Stimulated activated CD4-positive, alpha-beta T cell treated with anti-CD3 and anti-CD28 coated beads, Interleukin-1b, Interleukin-23, amount 100 ng/mL, for 1 hour (primary cell): ENCODE results near the gene CCDC85B.
"Not testable (repeated sequence)": the region's sequence is repeated elsewhere in the genome, so short reads cannot be mapped to it uniquely, and the experiment has no call there.

Experiments used
- DNase-seq, 2 donors: peaks; one replicate each; pipeline ENCODE4 v3.0.0-alpha.2; 2020; ENCODE audit warnings: low read depth in 2 of 2

Gene CCDC85B

DNA sequence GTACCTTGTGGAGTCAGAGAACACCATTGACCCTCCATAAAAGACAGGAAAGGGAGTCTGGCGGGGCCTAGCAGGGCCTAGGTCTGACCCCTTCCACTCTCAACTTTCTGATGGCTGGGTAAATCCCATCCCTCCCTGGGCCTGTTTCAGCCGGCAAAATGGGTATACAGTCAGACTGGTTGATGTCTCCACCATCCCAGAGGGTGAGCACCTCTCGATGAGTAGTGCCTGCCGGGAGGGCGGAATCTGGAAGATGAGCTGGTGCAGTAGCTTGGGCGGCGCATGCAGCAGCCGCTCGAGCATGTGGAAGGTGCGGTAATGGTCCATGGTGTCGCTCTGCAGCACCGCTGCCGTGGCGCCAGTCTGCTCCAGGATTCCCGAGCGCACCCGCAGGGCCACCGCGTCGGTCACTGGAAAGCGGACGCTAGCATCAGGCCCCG is 2.7 kb upstream of the CCDC85B start:
- DNase-seq: no peak

DNA sequence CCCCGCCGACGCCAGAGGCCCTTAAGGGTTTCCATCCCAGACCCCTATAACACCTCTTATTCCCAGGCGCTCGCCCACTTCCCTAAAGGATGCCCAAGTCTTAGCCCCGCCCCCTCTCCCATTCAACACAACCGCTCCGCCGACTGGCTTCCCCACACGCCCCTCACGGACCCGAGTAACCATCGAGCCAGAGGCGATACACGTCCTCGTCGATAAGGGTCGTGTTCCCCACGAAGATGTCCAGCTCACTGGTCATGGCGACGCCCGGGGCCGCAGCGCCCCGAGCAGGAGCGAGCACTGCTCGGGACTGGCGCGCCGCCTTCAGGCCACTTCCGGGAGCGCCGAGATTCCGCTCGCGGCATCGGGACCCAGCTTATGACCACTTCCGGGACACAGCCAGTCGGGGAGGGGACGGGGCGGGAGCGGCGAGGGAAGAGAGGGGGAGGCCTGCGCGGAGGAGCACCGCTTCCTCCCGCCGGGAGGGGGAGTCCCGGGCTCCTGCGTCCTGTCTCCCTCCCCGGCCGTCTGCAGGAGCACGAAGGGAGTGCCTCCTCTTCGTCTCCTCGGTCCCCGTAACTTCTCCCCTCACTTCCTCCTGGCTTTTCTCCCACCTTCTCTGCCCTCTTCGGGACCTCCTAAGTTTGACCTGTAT is 2.2 kb upstream of the CCDC85B start, which contains the start of gene FIBP:
Gene FIBP (minus strand): TSS at position 309 of the 652 bp plus-strand sequence. CDS start 53 bp downstream, at position 256.
- peak; percentile 90 to 91 for DNase-seq

DNA sequence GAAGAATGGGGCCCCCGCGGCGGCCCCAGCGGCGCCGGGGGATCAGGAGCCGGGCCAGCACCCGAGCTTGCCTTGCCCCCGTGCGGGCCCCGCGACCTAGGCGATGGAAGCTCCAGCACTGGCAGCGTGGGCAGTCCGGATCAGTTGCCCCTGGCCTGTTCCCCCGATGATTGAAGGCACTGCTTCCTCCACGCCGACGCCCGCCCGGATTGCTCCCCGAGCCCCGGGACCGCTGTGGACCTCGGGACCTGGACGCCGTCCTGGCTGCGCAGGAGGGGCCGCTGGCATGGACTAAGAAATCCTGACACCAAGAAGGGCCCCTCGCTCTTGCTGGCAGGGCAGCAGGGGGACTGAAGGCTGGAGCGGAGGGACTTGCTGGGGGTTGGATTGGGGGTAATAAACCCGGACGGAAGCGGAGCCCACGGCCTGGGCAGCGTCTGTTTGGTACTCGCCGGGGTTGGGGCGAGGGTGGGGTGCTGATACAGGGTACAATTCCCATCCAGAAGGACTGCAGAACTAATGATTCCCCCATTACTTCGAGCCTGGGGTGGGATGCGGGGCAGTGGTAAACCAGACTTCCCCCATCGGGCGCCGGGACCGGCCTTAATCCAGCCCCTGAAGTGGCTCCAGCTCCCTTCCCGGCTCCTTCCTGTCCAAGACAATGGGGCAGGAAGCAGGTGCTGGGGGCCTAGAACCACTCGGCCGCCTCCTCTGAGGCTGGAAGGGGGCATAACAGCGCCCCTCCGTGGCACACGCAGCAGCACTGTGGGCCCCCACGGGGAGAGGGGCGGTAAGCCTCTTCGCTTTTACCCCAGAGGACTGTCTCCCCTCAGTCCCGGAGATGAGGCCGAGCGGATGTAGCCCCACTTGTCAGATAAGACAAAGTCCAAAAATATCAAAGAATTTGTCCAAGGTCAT is 1.0 kb downstream of the CCDC85B start:
- DNase-seq: no peak

DNA sequence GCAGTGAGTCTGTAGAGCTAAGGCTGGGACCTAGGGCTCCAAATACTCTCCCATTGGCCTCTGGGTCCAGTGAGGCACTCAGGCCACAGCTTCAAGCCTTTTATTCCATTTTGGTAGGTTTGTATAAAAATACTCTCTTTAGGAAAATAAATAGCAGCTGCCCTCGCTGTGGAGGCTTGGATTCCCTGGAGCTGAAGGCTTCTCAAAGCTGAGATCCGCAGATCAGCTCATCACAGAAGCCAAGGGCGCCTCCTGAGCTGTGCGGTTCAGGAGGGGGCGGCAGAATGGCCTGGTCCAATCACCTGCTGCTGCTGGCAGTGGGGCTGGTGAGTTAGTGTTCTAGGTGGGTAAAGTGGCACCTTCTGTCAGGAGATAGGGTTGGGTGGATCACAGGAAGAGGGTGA is 1.7 kb downstream of the CCDC85B start:
- DNase-seq: not testable (repeated sequence)

DNA sequence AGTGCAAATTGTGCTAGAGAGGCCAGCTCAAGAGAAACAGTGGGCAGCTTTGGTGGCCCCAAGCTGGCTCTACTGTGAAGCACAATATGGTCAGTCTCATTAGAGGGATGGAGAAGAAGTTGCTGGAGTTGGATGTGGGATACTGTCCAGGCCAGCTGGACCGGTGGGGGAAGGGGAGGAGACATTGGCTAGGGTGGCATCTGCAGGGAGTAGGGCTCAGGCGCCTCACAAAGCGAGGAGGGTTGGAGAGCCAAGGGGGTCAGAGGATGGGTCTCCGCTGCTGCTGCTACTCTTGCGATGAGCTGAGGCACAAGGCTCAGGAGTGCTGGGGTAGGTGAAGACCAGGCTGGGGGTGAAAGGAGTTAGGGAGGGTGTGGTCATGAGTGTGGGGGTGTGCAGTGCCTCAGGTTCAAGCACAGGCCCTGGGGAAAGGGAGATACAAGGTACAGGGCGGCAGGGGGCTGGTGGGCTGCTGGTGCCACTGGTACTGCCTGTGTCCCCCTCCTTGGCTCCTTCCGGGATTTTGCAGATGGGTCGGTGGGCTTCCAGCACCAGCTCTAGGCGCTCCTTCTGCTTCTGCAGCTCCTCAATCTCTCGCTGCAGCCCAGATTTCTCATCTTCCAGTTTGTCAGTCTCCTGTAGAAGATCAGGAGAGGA is 2.3 kb downstream of the CCDC85B start:
- no peak for DNase-seq

DNA sequence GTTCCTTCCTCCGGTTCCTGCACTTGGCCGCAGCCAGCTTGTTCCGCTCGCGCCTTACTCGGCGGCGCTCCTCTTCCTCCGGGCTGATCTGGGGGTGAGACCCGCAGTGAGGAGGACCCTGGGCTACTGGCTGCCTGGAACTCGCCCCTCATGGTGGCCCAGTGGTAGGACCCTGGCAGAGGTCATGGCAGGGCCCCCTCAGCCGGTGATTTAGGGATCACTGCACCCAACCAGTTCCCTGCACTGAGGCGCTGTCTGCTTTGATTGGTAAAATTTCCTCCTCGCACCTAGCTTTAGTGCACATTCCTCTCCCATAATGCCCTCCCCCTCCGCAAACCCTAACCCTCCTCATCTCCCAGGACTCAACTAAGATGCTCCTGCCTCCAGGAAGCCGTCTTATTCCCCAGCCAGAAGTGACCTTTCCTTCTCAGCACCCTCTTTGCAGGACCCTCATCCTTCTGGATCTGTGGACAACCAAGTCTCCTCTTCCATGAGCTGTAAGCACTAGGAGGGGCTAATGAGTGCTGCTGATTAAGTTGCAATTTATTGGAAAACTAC is 3.6 kb downstream of the CCDC85B start:
- no peak for DNase-seq

DNA sequence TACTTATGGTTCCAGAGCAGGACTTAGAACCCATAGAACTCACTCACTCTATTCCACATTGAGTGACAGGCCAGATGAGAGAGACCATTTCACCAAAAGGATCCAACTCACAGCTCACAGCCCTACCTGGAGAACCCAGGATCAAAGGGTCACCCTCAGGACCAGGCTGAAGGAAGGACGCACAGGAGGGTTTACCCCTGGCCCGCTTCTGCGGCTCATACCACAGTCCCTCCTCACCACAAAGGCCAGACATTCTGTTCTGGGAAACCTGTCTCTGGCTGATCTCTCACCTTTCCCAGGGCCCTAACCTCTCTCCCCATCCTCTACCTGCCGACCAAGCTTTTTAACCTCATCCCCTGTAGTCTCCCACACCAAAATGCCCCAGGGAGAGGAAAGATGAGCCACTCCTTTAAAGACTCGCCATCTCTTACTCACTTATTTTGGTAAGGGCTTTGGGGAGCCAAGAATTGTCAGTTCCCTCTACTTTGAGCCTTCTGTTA is 5.1 kb downstream of the CCDC85B start:
- no peak for DNase-seq

DNA sequence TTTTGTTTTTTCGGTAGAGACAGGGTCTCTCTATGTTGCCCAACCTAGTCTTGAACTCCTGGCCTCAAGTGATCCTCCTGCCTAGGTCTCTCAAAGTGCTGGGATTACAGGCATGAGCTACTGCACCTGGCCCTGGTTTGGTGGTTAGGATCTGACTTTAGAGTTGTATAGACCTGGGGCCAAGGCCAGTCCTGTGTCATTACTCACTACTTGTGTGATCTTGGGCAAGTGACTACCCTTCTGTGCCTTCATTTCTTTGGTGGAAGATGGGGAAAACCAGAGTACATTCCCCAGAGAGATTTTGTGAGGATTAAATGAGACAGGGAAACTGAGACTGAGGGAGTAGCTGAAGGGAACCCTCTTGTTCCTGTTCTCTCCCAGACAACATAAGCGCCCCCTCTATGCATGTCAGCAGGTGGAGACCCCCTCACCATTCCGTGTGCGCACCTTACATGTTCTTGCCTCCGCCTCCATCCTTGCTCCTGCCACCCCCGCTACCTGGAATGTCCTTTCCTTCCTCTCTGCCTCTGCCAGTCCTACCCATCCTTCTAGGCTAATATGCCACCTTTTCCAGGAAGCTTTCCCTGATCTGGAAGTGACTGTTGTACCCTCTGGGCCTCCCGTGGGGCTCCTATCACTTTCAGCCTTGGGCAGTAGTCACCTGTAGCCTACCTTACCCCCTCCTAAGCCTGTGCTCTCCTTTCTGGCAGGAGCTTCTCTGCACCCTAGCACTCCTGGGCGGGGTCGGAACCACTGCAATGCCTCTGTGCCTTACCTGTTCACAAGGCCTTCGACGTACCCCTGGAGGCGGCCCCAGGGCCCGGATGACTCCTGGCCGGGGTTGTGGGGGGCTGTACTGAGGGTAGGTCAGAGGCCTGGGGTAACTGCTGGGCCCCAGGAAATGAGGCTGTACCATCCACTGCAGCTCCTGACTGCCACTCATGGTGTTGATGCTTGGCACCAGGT is 5.8 kb downstream of the CCDC85B start:
- no peak for DNase-seq

DNA sequence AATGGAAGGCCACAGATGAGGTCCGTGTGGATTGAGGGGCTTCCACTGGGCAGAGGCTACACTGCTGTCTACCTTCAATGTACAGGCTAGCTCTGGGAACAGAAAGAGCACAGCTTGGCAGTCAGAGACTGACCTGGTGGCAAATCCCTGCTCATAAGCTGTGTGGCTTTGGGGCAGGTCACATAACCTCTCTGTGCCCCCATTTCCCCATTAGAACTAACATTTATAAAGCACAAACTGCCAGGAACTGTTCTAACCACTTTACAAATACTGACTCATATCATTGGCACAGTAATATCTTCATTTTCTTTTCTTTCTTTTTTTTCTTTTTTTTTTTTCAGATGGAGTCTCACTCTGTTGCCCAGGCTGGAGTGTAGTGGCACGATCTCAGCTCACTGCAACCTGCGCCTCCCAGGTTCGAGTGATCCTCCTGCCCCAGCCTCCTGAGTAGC is 6.6 kb downstream of the CCDC85B start:
- no peak for DNase-seq

DNA sequence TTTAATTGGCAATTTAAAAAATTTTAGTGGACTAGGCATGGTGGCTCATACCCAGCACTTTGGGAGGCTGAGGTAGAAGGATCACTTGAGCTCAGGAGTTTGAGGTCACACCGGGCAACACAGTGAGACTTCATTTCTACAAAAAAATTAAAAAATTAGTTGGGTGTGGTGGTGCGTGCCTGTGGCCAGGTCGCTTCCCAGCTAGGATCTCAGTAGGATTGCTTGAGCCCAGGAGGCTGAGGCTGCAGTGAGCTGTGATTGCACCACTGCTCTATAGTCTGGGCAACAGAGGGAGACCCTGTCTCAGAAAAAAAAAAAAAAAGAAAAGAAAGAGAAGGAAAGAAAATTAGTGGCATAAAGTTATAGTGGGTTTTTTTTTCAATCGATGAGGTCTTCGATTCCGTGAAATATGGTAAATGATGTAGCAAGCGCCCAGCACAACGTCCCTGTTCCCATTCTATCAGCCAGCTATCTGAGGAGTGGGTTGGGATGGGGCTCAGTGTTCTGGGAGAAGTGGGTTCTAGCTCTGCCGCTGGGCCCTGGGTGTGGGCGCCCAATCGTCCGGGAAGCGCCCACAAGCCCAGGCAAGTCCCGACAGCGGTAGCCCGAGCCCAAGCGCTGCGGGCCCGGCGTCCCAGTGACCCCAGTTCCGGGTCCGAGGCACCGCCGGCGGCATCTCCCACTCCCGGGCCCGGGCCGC is 8.3 kb downstream of the CCDC85B start:
- no peak for DNase-seq

DNA sequence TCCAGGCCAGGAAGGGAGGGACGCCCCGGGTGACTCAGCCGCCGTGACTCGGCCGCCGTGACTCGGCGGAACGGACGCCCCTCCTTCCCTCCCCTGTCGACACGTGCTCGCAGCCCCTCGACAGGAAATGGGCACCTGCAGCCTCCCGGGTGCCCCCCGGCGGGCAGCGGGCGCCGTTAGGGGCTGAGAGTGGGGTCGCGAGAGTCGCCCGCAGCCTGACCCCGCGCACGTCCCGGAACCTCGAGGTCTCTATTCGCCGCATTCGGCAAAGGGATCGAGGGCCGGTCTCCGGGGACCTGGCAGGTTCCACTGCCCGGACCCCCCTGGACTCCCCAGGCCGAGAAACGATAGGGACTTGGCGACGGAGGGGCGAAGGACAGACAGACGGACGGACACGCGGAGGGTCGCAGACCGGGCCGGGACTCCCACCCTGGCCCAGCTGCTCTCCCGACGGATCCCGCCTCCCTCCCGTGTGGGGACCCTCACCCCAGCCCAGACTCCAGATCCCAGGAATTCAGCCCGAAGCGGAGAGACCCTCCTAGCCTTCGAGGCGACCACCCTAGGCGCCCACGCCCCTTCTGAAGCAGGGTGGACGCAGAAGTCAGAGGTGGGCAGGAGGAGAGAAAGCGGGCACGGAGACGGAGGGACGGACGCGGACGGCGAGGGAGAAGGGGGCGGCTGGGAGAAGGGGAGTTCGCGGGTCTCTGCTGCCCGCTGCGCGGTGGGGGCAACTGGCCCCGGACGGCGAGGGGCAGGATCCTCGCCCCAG is 9.1 kb downstream of the CCDC85B start:
- peak in 1 of 2 donors; percentile 62 for DNase-seq

DNA sequence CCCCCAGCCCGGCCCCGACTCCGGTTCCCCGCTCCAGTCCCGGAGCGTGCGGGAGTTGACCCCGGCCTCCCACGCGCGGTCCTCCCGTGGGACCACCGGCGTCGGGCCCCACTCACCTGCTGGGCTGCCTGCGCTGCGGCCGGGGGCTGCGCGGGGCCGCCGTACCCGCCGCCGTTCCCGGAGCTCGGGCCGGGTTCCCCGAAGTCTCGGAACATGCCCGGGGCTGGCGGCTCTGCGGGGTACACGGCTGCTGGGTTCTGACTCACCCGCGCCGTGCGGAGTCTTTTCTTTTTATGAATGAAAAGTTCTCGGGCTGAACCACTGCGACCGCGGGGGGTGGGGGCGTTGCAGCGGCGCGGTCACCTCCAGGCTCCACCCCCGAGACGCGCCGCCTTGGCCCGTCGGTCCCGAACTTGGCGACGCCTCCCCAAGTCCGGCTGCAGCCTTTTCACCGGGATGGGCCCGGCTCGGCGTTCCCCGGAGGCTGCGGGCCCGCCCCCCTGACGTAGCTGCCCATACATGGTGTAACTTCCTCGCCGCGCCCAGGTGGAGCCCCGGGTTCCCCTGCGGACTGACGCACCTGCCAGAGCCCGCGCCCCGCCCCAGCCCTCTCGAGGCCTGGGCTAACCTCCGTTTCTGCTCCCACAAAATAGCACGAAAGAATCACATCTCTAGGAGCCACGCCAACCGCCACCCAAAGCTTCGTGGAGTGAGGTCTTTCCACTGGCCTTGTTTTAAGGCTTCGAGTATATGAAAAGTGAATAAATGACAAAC is 9.8 kb downstream of the CCDC85B start, which contains the start of gene FOSL1:
Gene FOSL1 (minus strand): TSS at position 264 of the 774 bp plus-strand sequence. CDS start 49 bp downstream, at position 215.
- peak; percentile 77 to 87 for DNase-seq

DNA sequence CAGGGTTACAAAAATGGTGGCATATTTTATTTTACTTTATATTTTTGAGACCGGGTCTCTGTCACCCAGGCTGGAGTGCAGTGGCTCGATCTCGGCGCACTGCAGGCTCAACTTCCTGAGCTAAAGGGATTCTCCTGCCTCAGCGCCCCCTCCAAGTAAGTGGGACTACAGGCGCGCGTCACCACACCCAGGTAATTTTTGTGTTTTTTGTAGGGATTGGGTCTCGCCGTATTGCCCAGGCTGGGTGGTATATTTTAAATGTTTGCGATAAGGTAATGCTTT is 10.4 kb downstream of the CCDC85B start:
- DNase-seq: no peak

DNA sequence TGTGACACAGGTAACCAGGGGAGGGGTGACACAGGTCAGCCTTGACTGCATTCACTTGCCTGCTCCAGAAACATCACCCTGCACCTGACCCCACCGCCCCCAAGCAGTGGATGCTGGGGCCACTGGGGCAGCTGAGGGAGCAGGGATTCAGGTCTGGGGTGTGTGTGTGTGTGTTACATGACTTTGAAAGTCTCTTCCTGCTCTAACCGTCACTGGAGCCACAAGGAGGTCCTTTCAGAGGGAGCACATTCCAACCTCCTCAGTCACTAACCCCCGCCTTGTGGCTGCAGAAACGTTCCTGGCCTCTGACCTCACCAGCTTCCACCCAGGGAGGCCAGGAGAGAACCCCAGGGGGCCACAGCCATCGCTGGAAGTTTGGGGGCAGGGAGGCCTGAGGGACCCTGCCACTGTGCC is 12.6 kb downstream of the CCDC85B start:
- DNase-seq: no peak

DNA sequence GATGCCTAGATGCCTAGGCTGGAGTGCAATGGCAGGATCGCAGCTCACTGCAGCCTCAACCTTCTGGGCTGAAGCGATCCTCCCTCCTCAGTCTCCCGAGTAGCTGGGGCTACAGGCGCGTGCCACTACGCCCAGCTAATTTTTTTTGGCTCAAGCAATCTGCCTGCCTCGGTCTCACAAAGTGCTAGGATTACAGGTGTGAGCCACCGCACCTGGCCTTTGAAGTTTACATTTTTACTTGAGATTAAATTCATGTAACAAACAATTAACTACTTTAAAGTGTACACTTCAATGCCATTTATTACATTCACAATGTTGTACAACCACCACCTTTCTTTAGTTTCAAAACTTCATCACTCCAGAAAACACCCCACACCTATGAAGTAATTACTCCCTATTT is 13.2 kb downstream of the CCDC85B start:
- no peak for DNase-seq

DNA sequence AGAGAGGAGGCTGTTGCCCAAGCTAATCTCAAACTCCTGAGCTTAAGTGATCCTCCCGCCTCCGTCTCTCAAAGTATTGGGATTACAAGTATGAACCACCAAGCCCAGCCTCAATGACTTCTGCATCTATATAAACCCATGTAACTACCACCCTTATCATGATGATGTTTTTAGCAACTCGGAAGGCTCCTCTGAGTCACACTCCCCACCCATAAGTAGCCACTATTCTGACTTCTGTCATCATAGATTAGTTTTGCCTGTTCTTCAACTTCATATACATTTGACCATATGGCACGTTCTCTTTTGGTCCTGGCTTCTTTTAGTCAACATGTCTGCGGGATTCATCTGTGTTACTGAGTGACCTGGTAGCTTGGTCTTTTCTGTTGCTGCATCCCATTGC is 16.1 kb downstream of the CCDC85B start:
- no peak for DNase-seq

DNA sequence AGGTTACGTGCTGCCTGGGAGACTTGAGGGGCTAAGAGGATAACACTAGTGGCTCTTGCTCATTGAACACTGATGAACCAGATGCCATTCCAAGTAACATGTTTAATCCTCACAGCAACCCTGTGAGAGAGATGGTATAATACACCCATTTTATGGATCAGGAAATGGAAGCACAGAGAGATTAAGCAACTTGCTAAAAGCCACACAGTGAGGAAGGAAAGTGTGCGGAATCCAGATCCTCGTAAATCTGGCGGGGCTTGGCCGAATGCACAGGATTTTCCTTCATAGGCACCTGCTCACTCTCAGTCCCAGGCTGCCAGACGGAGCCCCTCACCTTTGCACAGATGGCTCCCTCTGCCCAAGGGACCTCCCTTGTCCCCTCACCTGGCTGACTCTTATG is 17.4 kb downstream of the CCDC85B start:
- DNase-seq: no peak
